K562 (cell line): ENCODE data around the gene MRPL27. TPM values are rescaled to one million over a fixed set of nuclear protein-coding genes. Genes with fewer than 3 reads are reported as not detected.

ENCODE experiments used
- BMI1 ChIP-seq: fragments of 150-350 bp; IDR thresholded peaks from 2 replicates; pipeline ENCODE4 v1.6.1; 2014; ENCODE audit warnings: low read length
- DACH1 ChIP-seq: fragments of 450-650 bp; IDR thresholded peaks from 2 replicates; pipeline ENCODE4 v1.6.1; 2018; ENCODE audit not compliant: partially characterized antibody
- DMBX1 ChIP-seq: fragments of 250-450 bp; sonication (Bioruptor Pico); IDR thresholded peaks from 2 replicates; pipeline ENCODE4 v1.8.0; 2022; ENCODE audit warnings: inconsistent platforms, mild to moderate bottlenecking, moderate library complexity, borderline replicate concordance
- MEIS2 ChIP-seq: fragments of 450-650 bp; IDR thresholded peaks from 2 replicates; pipeline ENCODE4 v1.6.1; 2014; ENCODE audit warnings: mild to moderate bottlenecking; ENCODE audit not compliant: partially characterized antibody
- POLR2AphosphoS5 ChIP-seq: IDR thresholded peaks from 2 replicates; pipeline ENCODE4 v1.6.1; 2011; ENCODE audit warnings: mild to moderate bottlenecking, low read depth, low read length, moderate library complexity; ENCODE audit not compliant: control insufficient read depth, insufficient read depth
- TAF1 ChIP-seq: IDR thresholded peaks from 2 replicates; pipeline ENCODE4 v1.6.1; 2011; ENCODE audit warnings: mild to moderate bottlenecking, low read length, moderate library complexity; ENCODE audit not compliant: insufficient read depth, control insufficient read depth, severe bottlenecking; ENCODE audit errors: extremely low read depth
- ZNF431 ChIP-seq: sonication (generic); formaldehyde crosslinking; IDR thresholded peaks from 2 replicates; pipeline ENCODE4 v1.8.0; 2022; ENCODE audit warnings: mild to moderate bottlenecking, missing genetic modification reagents
- polyA plus RNA-seq, 8 experiments: library from polyadenylated mRNA; depleted of rRNA in 4 of 8; stranded (reverse) in 5 of 8; unstranded in 3 of 8; fragments of >200 nt; fragmentation: Nextera tagmentation in 2 of 8; fragmentation: Illumina TruSeq in 1 of 8; extraction: Ambion mirVana in 2 of 8; extraction: Trizol in 1 of 8; gene quantifications; 2 replicates each; pipeline versions ENCODE4 v1.2.1 to v1.2.3, GENCODE V29; 2011 to 2014; ENCODE audit warnings: inconsistent platforms in 1 of 8, missing spikeins in 1 of 8
- total RNA-seq, 7 experiments: library from RNA; depleted of rRNA in 6 of 7; stranded (reverse); fragments of >200 nt in 6 of 7; fragmentation: Illumina TruSeq in 2 of 7; extraction: Trizol in 2 of 7; gene quantifications; 2 replicates each; pipeline versions ENCODE4 v1.2.1 to v1.2.3, GENCODE V29; 2011 to 2021; ENCODE audit warnings: low replicate concordance in 1 of 7
- TF ChIP-seq, protein P1 (sequence below): sonication (generic); formaldehyde crosslinking; IDR thresholded peaks from 2 replicates; pipeline ENCODE4 v1.8.0; 2022; ENCODE audit warnings: mild to moderate bottlenecking, missing genetic modification reagents, borderline replicate concordance
- TF ChIP-seq, protein P2 (sequence below): fragments of 450-650 bp; formaldehyde crosslinking; conservative IDR thresholded peaks from 2 replicates; pipeline ENCODE4 v1.4.0; 2022; ENCODE audit warnings: mild to moderate bottlenecking, missing genetic modification characterization
- TF ChIP-seq, protein P3 (sequence below): fragments of 250-450 bp; sonication (Bioruptor Pico); IDR thresholded peaks from 2 replicates; pipeline ENCODE4 v1.5.0; 2021; ENCODE audit warnings: mild to moderate bottlenecking, moderate library complexity
- TF ChIP-seq, protein P4 (sequence below): fragments of 450-650 bp; IDR thresholded peaks from 2 replicates; pipeline ENCODE4 v1.6.1; 2016; ENCODE audit warnings: mild to moderate bottlenecking
- TF ChIP-seq, protein P5 (sequence below): fragments of 450-650 bp; IDR thresholded peaks from 2 replicates; pipeline ENCODE4 v1.6.1; 2018; ENCODE audit not compliant: partially characterized antibody

MRPL27 gene
- total and polyA plus RNA-seq, 9 of the 15 experiments (the other 6 are each of a cell fraction or from before 2014, with no cell fraction given), result 96.3 to 401 (median 142) TPM

DNA sequence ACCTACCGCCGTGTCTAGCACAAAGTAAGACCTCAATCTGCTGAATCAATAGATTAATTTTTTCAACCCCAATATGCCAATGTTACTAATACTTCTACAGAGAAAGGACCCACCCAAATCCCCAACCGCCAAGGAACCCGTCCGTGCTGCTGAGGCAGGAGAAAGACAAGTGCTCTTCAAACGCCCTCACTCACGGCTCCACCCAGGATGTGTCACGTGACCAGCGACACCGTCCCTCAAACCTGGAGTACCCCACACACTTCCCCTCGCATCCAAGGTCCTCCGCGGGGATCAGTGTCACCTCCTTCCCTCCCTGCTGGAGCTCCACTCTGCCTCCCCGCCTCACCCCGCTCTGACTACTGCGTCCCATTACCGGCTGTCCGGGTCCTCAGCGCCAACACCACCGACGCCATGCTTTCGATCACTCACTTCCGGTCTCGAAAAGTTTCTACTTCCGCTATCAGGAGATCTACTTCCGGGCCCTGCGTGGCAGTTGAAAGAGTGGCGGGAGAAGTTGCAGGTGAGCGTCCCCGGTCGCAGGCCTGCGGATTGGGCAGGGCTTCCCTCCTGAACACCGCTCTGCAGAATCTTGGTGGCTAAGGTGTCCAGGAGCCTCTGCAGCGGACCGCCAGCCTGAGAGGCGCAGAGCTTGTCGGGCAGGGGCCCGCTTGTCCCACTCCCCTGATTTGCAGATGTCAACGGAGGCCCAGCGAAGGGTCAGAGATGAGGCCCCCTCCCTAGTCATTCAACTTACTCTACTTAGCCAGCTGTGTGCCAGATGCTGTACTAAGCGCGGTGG, at the start of gene MRPL27, which contains the start of gene EME1 (continued):
- TF ChIP-seq POLR2AphosphoS5 (peak; percentile 96), MEIS2 (peak; percentile 29), TAF1 (peak; percentile 95), DACH1 (peak; percentile 40), BMI1 (no peak), ZNF431 (CRISPR knock-in tag) (peak; percentile 60; the same call in 1 of the 2 replicates), DMBX1 (CRISPR knock-in tag) (no peak; the same call in 1 of the 2 replicates)
- TF ChIP-seq, protein P1, sequence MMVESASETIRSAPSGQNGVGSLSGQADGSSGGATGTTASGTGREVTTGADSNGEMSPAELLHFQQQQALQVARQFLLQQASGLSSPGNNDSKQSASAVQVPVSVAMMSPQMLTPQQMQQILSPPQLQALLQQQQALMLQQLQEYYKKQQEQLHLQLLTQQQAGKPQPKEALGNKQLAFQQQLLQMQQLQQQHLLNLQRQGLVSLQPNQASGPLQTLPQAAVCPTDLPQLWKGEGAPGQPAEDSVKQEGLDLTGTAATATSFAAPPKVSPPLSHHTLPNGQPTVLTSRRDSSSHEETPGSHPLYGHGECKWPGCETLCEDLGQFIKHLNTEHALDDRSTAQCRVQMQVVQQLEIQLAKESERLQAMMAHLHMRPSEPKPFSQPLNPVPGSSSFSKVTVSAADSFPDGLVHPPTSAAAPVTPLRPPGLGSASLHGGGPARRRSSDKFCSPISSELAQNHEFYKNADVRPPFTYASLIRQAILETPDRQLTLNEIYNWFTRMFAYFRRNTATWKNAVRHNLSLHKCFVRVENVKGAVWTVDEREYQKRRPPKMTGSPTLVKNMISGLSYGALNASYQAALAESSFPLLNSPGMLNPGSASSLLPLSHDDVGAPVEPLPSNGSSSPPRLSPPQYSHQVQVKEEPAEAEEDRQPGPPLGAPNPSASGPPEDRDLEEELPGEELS (CRISPR knock-in tag), result 0 out of 2 replicates have a peak, but pooled peaks have one; percentile 39
- TF ChIP-seq, protein P2, sequence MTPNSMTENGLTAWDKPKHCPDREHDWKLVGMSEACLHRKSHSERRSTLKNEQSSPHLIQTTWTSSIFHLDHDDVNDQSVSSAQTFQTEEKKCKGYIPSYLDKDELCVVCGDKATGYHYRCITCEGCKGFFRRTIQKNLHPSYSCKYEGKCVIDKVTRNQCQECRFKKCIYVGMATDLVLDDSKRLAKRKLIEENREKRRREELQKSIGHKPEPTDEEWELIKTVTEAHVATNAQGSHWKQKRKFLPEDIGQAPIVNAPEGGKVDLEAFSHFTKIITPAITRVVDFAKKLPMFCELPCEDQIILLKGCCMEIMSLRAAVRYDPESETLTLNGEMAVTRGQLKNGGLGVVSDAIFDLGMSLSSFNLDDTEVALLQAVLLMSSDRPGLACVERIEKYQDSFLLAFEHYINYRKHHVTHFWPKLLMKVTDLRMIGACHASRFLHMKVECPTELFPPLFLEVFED, result peak; percentile 90
- TF ChIP-seq, protein P3, sequence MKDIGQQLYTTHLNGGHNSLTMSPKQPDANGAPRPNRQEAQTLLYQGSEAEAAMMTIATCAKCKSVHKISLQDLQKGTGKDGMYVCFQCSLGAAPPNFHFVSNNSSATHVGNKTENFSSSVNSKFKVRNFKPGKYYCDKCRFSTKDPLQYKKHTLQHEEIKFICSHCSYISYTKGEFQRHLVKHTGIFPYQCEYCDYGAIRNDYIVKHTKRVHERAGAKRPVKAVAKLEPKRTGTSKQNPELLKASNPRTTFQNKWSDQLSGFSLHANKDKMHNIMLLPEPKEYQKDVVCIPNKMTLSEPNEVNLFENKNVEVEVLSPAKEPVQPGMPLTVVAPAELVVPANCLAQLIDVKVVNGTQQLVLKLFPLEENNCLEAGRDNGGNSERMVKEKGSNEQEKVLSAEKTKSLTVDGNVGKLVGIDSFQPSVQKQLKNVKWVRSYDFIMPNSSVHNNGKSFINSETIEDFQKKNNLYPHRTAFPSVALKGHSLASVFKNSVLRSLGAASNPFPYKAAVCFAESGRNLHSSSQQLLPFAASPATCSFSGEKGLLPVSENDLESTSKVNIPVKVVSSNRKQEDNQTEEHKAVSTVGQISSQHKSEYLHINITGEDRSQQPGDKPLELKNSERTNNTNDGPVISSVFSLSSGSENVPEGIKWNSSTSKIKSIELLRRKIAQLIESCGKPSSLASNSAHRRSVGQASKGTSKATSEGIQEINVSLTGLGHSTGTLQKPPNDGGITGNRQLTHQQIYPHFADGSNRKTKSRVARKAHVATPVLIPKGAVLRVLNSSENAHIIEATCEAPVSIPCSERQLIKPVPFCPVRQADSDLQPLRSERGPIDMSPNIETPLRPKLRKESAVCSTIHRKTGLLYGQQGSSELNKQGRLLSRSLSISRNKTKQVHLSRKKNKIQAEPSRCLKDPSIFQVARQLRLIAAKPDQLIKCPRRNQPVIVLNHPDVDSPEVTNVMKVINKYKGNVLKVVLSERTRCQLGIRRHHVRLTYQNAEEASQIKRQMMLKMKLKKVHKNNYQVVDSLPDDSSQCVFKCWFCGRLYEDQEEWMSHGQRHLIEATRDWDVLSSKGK (CRISPR knock-in tag), result no peak
- TF ChIP-seq, protein P4, sequence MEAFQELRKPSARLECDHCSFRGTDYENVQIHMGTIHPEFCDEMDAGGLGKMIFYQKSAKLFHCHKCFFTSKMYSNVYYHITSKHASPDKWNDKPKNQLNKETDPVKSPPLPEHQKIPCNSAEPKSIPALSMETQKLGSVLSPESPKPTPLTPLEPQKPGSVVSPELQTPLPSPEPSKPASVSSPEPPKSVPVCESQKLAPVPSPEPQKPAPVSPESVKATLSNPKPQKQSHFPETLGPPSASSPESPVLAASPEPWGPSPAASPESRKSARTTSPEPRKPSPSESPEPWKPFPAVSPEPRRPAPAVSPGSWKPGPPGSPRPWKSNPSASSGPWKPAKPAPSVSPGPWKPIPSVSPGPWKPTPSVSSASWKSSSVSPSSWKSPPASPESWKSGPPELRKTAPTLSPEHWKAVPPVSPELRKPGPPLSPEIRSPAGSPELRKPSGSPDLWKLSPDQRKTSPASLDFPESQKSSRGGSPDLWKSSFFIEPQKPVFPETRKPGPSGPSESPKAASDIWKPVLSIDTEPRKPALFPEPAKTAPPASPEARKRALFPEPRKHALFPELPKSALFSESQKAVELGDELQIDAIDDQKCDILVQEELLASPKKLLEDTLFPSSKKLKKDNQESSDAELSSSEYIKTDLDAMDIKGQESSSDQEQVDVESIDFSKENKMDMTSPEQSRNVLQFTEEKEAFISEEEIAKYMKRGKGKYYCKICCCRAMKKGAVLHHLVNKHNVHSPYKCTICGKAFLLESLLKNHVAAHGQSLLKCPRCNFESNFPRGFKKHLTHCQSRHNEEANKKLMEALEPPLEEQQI, result no peak
- TF ChIP-seq, protein P5, sequence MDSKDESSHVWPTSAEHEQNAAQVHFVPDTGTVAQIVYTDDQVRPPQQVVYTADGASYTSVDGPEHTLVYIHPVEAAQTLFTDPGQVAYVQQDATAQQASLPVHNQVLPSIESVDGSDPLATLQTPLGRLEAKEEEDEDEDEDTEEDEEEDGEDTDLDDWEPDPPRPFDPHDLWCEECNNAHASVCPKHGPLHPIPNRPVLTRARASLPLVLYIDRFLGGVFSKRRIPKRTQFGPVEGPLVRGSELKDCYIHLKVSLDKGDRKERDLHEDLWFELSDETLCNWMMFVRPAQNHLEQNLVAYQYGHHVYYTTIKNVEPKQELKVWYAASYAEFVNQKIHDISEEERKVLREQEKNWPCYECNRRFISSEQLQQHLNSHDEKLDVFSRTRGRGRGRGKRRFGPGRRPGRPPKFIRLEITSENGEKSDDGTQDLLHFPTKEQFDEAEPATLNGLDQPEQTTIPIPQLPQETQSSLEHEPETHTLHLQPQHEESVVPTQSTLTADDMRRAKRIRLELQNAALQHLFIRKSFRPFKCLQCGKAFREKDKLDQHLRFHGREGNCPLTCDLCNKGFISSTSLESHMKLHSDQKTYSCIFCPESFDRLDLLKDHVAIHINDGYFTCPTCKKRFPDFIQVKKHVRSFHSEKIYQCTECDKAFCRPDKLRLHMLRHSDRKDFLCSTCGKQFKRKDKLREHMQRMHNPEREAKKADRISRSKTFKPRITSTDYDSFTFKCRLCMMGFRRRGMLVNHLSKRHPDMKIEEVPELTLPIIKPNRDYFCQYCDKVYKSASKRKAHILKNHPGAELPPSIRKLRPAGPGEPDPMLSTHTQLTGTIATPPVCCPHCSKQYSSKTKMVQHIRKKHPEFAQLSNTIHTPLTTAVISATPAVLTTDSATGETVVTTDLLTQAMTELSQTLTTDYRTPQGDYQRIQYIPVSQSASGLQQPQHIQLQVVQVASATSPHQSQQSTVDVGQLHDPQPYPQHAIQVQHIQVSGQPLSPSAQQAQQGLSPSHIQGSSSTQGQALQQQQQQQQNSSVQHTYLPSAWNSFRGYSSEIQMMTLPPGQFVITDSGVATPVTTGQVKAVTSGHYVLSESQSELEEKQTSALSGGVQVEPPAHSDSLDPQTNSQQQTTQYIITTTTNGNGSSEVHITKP, result peak; percentile 42
